ENCODE results near the gene TTBK2.
A peak's percentile ranks its signal among the peaks of the same experiment; 100 is the strongest.

TTBK2 gene

DNA sequence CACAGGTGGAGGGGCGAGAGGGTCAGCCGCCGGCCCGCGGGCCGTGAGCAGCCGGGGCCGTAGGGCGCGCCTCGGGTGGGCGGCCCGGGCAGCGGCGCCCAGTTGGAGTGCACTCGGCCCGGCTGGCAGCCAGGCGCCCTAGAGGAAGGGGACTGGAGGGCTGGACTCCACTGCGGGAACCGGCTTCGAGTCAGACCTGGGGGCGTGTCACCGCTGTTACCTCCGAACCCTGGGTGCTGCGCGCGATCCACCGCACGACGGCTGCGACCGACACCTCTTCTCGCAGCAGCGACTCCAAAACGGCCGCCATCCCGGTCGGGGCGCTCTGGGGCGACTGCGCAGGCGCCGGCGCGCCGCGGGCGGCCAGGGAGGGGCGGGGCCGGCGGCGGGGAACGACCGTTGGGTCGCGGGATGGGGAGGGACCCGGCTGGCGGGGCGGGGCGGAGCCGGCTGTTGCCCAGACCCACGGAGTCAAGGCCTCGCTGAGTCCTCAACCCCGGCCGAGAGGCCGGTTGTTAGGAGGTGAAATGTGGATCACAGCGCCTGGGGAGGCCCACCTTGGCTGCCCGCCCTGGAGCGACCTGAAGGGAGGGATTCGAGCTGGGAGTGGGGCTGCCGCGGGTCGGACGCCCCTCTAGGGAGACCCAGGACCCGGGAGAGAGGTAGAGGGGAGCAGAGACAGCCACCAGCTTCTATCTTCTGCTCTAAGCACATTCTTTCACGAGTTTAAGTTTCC lies 183.6 kb downstream of the TTBK2 start, which contains the start of gene CDAN1:
Gene CDAN1, minus strand, starts transcription at position 336 of the 736 bp plus-strand sequence. Its CDS starts 26 bp downstream, at position 310.
- peak; percentile 90 for DNase-seq (ENCODE audit: low spot score)
- TF ChIP-seq, protein P1, sequence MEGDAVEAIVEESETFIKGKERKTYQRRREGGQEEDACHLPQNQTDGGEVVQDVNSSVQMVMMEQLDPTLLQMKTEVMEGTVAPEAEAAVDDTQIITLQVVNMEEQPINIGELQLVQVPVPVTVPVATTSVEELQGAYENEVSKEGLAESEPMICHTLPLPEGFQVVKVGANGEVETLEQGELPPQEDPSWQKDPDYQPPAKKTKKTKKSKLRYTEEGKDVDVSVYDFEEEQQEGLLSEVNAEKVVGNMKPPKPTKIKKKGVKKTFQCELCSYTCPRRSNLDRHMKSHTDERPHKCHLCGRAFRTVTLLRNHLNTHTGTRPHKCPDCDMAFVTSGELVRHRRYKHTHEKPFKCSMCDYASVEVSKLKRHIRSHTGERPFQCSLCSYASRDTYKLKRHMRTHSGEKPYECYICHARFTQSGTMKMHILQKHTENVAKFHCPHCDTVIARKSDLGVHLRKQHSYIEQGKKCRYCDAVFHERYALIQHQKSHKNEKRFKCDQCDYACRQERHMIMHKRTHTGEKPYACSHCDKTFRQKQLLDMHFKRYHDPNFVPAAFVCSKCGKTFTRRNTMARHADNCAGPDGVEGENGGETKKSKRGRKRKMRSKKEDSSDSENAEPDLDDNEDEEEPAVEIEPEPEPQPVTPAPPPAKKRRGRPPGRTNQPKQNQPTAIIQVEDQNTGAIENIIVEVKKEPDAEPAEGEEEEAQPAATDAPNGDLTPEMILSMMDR (IDR thresholded peaks at IDR 0.05; ENCODE audit: poor library complexity, severe bottlenecking): no peak
- Histone ChIP-seq H3K27me3 (ENCODE audit: insufficient read depth, poor library complexity, severe bottlenecking) (no peaks in the 10 kb centered on the region), H3K4me3 (ENCODE audit: severe bottlenecking) (peak within 1 kb of the TSS; percentile 84), H3K27ac (ENCODE audit: poor library complexity, severe bottlenecking) (peak within 1 kb of the TSS; percentile 20), H3K4me1 (ENCODE audit: insufficient read depth, poor library complexity, severe bottlenecking) (peaks cover 3% of the 10 kb centered on the region), H3K36me3 (ENCODE audit: low read depth) (peaks cover 36% of the 10 kb centered on the region), H3K9me3 (ENCODE audit: severe bottlenecking) (no peaks in the 10 kb centered on the region)
- peak; percentile 89 for ATAC-seq (ENCODE audit: low read depth)

DNA sequence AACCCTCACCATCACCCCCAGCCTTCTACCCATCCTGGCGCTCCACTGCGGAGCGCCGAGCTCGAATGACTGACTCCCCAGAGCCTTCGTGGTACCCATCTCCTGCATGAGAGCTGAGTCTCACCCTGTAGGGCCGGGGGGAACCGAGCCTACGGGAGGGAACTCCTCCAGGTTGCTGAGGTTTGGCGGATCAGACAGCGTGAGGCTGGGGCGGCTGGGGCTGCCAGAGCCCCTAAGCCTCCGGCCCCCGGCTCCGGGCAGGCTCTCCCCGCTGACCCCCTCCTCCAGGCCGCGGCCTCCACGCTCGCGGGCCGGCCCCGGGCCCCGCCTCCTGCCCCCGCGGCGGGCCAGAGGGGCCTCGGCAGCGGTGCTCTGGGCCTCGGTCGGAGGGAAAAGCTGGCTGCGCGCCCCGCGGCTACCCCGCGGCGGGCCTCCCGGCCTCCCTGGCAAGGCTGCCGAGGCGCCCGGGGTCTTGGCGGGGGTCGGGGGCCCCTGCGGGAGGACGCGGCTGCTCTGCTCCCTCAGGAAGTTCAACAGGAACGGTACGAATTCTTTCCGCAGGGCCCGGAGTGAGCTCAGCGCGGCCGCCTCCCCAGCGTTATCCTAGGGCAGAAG lies 184.3 kb downstream of the TTBK2 start:
- H3K27me3 ChIP-seq (ENCODE audit: insufficient read depth, poor library complexity, severe bottlenecking): no peaks in the 10 kb centered on the region
- peak overlapping the region; percentile 20 for H3K27ac ChIP-seq (ENCODE audit: poor library complexity, severe bottlenecking)
- TF ChIP-seq, protein P1 (IDR thresholded peaks at IDR 0.05; ENCODE audit: poor library complexity, severe bottlenecking): no peak
- peak; percentile 28 for ATAC-seq (ENCODE audit: low read depth)
- peaks cover 3% of the 10 kb centered on the region for H3K4me1 ChIP-seq (ENCODE audit: insufficient read depth, poor library complexity, severe bottlenecking)
- no peaks in the 10 kb centered on the region for H3K9me3 ChIP-seq (ENCODE audit: severe bottlenecking)
- H3K4me3 ChIP-seq (ENCODE audit: severe bottlenecking): peak overlapping the region; percentile 84
- H3K36me3 ChIP-seq (ENCODE audit: low read depth): peaks cover 43% of the 10 kb centered on the region
- peak; percentile 59 for DNase-seq (ENCODE audit: low spot score)

DNA sequence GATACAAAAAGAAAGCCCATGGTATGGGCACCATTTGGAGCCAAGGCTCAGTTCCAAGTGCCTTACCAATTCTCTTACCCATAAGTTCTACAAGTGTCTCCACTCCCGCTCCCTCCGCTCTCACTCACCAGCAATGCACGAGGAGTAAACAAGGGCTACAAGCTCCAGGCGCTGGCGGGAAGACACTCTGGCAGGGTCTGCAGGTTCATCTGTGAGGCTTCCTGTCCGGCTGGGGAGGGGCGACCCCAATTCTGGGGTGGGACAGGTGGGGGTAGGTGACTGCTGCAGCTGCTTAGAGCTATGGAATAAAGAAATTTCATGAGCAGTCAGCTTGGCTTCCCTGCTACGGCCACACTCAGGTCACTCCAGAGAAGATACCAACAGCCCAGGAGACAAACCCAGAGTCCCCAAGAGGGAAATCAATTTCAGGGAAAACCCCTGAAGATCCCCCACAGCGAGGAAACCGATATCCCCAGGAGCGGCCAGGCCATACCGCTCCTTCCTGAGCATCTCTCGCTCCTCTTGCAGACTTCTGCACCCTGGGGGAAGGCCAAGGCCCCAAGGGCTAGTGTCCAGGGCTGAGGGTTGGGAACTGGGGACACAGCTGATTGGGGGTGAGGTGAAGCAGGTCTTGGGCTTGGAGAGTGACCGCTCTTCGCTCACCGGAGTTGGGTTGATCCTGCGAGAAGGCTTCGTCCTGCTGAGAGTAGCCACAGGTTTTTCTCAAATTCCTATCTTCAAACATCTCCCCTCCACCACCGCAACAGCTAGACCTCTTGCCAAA lies 185.0 kb downstream of the TTBK2 start:
- Histone ChIP-seq H3K4me1 (ENCODE audit: insufficient read depth, poor library complexity, severe bottlenecking) (peaks cover 3% of the 10 kb centered on the region), H3K4me3 (ENCODE audit: severe bottlenecking) (peak overlapping the region; percentile 84), H3K9me3 (ENCODE audit: severe bottlenecking) (no peaks in the 10 kb centered on the region), H3K27me3 (ENCODE audit: insufficient read depth, poor library complexity, severe bottlenecking) (no peaks in the 10 kb centered on the region), H3K27ac (ENCODE audit: poor library complexity, severe bottlenecking) (no peak overlapping the region), H3K36me3 (ENCODE audit: low read depth) (peaks cover 50% of the 10 kb centered on the region)
- DNase-seq (ENCODE audit: low spot score) (peak; percentile 73), ATAC-seq (ENCODE audit: low read depth) (no peak)
- TF ChIP-seq, protein P1 (IDR thresholded peaks at IDR 0.05; ENCODE audit: poor library complexity, severe bottlenecking): no peak

DNA sequence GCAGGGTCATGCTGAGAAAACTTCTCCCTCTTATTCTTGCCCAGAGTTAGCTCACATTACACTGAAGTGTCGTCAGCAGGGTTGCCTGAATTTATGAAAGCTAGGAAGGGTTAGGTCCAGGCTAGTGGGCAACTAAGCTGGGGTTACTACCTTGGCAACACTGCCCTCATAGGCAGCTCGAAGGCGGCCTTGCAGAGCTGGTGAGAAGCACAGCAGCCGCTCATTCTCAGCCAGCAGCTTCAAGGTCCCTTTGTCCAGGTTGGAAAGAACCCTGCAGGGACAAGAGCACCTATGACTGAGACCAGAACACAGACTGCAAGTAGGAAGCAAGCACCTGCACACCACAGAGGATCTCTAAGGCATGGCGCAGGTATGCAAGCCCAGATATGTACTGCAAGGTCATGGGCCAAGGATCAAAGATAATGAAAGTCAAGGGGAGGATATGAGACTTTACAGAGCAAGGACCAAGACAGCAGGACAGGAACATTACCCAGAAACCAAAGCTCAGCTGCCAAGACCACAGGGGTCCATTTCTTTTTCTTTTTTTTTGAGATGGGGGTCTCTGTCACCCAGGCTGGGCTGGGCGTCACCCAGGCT lies 186.4 kb downstream of the TTBK2 start:
- Histone ChIP-seq H3K27ac (ENCODE audit: poor library complexity, severe bottlenecking) (no peak overlapping the region), H3K9me3 (ENCODE audit: severe bottlenecking) (no peaks in the 10 kb centered on the region), H3K4me3 (ENCODE audit: severe bottlenecking) (no peak overlapping the region), H3K4me1 (ENCODE audit: insufficient read depth, poor library complexity, severe bottlenecking) (peaks cover 3% of the 10 kb centered on the region), H3K36me3 (ENCODE audit: low read depth) (peaks cover 62% of the 10 kb centered on the region), H3K27me3 (ENCODE audit: insufficient read depth, poor library complexity, severe bottlenecking) (no peaks in the 10 kb centered on the region)
- ATAC-seq (ENCODE audit: low read depth): no peak
- peak; percentile 32 for DNase-seq (ENCODE audit: low spot score)
- TF ChIP-seq, protein P1 (IDR thresholded peaks at IDR 0.05; ENCODE audit: poor library complexity, severe bottlenecking): no peak
